Left forelimb (tissue), 1 donor: ENCODE data around the gene HOXA10.

Experiments used
- DNase-seq: peaks from one replicate; pipeline ENCODE4 v3.0.0-alpha.2; 2018; ENCODE audit warnings: low spot score

The HOXA10 gene

GRCh38 chr7:27189997-27190748 lies 16.1 kb upstream of the HOXA10 start:
- peak; percentile 61 for DNase-seq

- peak; percentile 69 for DNase-seq
Observed at GRCh38 chr7:27189295-27189996, 15.3 kb upstream of the HOXA10 start.

- DNase-seq = peak; percentile 74
Observed at GRCh38 chr7:27188386-27189294, 14.5 kb upstream of the HOXA10 start.

- peak; percentile 70 for DNase-seq
Observed at GRCh38 chr7:27187475-27188385, 13.6 kb upstream of the HOXA10 start.

- peak; percentile 56 for DNase-seq
Observed at GRCh38 chr7:27186668-27187474, 12.8 kb upstream of the HOXA10 start.

GRCh38 chr7:27185854-27186667 lies 11.9 kb upstream of the HOXA10 start:
- DNase-seq = peak; percentile 70

- DNase-seq = peak; percentile 79
Observed at GRCh38 chr7:27185013-27185853, 11.1 kb upstream of the HOXA10 start, which contains the start of gene HOXA11. Gene HOXA11 (minus strand): TSS chr7:27185232. CDS start chr7:27185144, 88 bp downstream.

GRCh38 chr7:27184337-27185012 lies 10.4 kb upstream of the HOXA10 start:
- DNase-seq = no peak

- DNase-seq = peak; percentile 66
Observed at GRCh38 chr7:27183682-27184336, 9.7 kb upstream of the HOXA10 start.

- peak; percentile 75 for DNase-seq
Observed at GRCh38 chr7:27182861-27183681, 9.0 kb upstream of the HOXA10 start.

- peak; percentile 65 for DNase-seq
Observed at GRCh38 chr7:27182285-27182841, 8.2 kb upstream of the HOXA10 start.

- DNase-seq = peak; percentile 63
Observed at GRCh38 chr7:27181795-27182275, 7.7 kb upstream of the HOXA10 start.

- DNase-seq = peak; percentile 62
Observed at GRCh38 chr7:27180431-27181420, 6.6 kb upstream of the HOXA10 start.
